Brain pericyte (primary cell): ENCODE results near the gene MAPKAPK5.
A peak's percentile ranks its signal among the peaks of the same experiment; 100 is the strongest.
"Not testable (repeated sequence)": the region's sequence is repeated elsewhere in the genome, so short reads cannot be mapped to it uniquely, and the experiment has no call there.

Experiments used
- DNase-seq: peaks from one replicate; pipeline ENCODE4 v3.0.0-alpha.2; 2012; ENCODE audit warnings: low read depth, low spot score

MAPKAPK5 gene

DNA sequence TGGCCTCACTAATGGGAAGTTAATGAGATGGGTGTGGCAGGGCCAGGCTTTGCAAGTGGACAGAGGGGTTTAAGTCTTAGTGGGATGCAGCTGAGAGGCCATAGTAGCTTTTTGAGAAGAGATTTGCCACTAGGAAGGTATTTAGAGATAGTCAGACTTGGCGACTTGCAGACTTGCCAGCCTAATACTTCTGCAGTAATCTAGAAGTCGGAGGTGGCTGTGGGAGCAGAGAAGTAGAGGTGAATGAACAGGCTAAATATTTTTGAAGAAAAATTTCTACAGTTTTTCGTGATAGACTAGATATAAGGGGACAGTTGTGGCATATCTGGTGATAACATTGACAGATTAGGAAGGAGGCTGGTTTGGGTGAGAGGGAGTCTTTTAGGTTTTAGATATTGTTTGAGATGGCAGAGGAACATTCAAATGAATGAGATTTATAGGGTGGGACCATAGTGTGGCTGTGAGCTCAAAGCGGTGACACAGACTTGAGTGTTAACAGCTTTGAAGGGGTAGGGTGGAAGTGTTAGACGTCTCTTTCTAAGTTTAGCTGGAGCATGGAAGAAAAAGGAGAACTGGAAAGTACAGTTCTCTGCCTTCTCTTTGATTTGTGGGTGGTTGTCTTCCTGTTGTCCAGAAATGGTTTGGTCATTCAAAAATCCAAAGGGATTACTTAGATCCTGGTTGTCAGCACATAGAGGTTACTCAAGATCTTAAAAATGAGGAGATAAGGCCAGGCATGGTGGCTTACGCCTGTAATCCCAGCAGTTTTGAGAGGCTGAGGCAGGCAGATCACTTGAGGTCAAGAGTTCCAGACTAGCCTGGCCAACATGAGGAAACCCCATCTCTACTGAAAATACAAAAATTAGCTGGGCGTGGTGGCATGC, 44.9 kb downstream of the MAPKAPK5 start:
- no peak for DNase-seq

DNA sequence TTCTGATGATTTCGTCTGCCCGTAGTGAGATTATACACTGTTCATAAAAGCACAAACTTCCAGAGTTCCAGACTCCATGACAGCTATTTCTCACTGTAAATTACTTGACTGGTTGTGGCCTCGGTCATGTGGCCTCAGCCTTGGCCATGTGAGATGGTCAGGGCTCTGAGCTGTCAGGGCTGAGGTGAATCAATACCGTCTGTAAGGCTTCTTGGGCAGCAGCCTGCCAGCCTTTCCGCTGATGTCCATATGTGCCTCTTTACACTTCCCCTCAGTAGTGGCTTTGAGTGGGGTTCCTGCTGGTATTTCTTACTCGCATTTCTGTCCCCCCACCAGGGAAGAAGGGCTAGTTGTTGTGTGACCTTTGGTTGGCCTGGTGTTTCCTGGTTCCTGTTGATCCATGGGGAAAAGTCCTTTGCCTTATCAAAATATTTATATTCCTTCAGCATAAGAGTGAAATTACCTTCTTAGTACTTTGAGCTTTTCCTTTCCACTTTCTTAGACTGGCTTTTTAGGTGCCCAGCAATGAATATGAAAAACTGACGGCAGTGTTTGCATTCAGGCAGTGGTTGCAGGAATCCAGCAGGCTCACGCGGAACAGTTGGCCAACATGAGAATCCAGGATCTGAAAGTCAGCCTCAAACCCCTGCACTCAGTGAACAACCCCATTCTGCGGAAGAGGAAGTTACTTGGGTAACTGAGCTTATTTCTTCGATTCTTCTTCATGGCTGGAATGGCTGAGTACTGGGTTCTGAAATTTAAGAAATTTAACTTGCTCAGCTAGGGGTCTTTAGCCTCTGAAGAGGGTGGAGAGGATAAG, 46.1 kb downstream of the MAPKAPK5 start:
- no peak for DNase-seq

DNA sequence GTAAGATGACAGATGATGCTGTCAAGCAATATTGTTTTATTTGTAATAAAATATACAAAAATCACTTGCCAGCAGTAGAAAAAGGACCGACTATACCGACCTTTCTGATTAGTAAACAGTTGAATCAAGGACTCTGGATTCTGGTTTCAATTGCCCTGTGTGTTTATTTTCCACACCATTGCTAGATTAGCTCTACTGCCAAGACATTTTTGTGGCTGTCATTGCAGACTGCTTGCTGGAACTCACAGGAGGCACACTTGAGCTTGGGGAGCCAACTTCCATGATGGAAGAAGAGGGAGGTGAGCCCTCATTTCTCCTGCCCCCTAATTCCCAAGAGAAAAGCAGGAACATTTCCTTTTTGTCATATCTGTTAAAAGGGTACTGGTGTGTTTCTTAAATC, 51.3 kb downstream of the MAPKAPK5 start:
- no peak for DNase-seq

DNA sequence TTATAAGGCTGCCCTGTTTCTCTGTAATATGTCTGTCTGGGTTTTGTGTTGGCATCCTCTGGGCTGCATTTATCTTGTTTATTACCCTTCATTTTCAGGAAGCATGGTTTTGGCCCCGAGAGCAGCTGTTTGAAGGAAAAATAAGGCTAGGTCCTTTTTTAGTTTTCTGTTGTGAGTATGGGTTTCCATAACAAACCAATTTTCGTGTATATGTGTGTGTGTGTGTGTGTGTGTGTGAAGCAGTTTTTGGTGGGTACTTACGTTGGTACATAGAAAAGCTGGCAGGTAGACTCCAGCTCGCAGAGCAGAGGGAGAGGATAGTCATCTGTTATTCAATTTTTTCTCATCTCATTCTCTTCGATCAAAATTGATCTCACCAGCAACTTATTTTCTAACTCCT, 52.5 kb downstream of the MAPKAPK5 start:
- DNase-seq = no peak

DNA sequence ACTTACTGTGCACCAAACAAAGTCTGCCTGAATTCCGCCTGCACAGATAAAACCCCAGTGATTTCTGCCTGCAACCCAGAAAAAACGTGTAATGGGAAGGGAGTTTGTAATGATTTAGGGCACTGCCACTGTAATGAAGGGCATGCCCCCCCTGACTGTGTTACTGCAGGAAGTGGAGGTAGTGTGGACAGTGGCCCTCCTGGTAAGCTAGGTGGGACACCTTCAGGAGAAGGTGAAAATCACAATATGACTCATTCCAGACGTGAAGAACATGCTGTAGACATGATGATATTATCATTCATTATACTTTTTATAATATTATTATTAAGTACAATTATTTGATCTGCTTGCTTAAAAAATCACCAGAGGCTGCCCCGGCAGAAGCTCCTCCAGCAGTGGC, 59.2 kb downstream of the MAPKAPK5 start:
- no peak for DNase-seq

DNA sequence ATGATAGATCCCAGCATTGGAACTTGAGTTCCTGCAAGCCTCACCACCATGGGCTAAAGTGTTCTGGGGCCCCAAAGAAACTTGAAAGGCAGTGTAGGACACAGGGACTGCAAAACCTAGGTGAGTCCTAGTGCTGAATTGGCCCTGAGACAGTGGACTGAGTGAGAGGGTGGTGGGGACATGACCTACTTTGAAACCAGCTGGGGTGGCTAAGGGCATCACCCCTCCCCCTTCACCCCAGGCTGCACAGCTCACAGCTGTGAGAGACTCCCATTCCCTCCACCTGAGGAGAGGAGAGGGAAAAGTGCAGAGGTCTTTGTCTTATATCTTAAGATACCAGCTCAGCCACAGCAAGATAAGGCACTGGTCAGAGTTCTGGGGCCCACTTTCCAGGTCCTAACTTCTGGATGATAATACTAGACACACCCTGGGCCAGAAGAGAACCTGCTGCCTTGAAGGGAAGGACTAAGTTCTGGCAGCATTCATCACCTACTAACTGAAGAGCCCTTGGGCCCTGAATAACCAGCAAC, 62.5 kb downstream of the MAPKAPK5 start:
- no peak for DNase-seq

DNA sequence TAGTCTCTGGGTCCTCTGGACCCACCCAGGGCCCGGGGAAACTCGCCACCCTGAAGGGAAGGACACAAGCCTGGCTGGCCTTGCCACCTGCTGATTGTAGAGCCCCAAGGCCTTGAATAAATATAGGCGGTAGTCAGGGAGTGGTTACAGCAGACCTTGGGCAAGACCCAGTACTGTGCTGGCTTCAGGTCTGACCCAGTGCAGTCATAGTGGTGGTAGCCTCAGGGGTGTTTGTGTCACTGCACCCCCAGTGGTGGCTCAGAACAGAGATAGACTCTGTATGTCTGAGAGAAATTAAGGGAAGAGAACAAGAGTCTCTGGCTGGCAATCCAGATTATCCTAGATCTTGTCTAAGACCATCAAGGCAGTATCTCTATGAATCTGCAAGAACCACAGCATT, 63.5 kb downstream of the MAPKAPK5 start:
- DNase-seq = no peak

DNA sequence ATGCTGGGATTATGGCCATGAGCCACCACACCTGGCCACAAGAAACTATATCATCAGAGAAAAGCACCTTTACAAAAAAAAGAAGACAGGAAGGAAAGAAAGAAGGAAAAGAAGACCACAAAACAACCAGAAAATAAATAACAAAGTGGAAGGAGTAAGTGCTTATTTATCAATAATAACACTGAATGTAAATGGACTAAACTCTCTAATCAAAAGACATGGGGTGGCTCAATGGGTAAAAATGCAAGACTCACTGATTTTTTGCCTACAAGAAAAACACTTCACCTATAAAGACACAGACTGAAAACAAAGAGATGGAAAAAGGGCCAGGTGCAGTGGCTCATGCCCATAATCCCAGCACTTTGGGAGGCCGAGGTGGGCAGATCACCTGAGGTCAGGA, 65.7 kb downstream of the MAPKAPK5 start:
- DNase-seq = no peak

DNA sequence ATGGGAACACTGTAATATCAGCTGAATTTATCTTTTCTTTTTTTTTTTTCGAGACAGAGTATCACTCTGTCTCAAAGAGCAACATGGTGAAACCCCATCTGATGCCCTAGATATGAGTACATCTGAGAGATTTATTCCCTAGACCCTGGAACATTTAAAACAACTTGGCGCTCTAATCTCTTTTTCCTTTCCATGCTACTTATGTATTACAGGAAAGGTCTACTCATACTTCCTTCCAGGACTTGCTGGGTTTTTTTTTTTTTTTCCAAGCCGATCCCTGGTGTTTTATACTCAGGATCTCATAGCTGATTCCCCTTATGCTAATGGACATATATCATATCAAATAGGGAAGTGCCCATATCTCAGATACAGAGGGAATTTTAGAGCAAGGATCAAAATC, 83.1 kb downstream of the MAPKAPK5 start:
- DNase-seq = no peak

DNA sequence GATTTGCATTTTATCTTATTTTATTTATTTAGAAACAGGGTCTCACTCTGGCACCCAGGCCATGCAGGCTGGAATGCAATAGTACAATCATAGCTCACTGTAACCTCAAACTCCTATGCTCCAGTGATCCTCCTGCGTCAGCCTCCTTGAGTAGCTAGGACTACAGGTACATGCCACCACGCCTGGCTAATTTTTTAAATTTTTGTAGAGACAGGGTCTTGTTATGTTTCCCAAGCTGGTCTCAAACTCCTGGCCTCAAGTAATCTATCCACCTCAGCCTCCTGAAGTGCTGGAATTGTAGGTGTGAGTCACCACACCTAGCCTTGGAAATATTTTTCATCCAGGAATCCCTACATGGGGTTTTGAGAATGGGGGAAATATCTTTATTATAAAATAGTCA, 84.6 kb downstream of the MAPKAPK5 start:
- no peak for DNase-seq

DNA sequence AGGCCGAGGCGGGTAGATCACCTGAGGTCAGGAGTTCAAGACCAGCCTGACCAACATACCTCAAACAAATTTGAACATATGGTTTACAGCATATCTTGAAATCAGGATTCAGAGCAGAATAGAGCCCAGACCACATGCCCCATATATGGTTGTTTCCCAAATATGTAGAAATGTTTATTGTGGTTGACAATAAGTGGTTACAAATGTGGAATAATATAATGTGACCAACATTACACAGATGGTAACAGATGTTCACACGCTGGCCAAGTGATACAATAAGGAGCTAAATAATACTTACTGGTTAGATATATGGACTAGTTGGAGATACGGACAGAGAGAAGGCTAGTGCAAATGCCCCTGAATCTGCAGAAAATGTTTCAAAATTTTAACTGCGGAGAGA, 85.3 kb downstream of the MAPKAPK5 start:
- DNase-seq = no peak

DNA sequence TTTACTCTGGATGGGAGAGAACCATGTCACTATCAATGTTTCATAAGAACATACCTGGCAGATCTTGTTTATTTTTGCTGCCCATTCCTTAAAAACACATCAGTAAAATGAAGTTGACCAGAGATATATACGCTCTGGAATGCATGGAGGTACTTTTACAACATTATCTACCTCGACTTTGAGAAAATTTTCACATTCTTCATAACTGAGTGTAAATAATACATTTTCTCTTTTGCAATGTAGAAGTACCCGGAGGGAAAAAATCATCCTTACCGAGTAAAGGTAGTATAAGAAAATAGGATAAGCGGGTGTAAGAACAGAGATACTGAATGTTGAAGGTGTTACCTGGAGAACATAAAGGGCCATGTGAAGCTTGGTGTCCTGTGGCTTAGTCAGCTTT, 90.2 kb downstream of the MAPKAPK5 start:
- DNase-seq = no peak

DNA sequence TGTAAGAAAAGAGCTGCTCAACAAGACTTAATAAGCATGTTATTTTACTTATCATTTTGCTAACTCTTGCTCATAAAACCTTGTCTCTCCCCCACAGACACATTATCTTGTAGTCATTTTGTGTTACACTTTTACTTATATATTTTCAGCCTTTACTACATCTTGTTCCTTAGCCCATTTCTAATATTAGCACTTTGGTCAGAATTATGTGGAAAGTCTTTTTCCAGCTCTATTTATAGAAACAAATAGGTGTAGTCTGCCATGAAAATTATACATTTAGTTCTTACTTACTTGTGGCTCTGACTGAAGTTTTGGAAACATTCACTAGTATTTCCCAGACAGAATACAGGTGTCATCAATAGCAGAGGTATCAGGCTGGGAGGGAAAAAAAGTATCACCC, 94.8 kb downstream of the MAPKAPK5 start:
- no peak for DNase-seq

DNA sequence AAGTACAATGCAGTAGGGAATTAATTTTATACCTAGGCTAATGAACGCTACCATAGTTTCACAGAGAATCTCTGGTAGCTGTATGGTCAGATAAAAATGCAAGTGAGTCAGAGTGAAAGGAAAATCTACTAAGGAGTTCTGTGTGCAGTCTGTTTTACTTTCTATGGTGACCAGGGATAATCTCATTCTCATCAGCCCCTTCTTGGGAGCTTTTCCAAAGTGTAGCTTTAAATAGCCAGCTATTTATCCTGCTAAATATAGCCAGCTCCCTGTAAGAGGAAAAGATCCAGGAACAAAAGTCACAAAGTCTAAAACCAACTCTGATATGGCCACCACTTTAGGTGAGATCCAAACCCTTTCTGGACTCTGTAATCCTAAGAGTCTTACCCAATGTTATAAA, 95.4 kb downstream of the MAPKAPK5 start:
- DNase-seq = no peak

DNA sequence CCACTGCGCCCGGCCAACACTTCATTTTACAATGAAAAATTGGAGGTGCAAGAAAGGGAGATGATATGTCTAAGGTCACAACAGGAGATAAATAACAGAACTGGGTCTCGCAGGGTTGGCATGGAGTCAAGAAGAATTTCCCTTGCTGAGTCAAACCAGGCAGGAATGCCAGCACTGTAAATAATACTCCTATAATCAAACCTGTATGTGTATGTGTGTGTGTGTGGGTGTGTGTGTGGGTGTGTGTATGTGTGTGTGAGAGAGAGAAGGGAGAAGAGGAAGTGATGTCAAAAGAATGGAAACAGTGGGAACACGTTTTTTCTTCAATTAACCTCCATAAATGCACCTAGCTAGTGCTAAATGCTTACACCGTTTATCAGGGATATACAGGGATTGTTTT, 100.5 kb downstream of the MAPKAPK5 start:
- DNase-seq = peak; percentile 21

DNA sequence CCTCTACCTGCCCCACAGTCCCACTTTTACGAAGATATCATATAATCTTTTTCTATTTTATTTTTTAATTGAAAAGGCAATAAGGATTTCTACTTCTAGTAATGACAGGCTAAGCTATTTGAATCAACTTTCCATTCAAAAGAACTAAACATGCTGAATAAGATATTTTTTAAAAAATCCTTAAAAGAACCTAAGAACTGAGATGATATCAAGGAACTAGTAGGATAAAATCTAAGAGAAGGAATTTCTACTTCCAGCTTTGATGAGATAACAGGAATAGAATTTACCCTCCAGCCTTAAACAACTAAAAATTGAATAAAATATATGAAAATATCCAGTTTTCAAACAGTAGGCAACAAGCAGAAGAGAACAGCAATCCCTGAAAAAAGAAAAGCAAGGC, 101.9 kb downstream of the MAPKAPK5 start:
- no peak for DNase-seq

DNA sequence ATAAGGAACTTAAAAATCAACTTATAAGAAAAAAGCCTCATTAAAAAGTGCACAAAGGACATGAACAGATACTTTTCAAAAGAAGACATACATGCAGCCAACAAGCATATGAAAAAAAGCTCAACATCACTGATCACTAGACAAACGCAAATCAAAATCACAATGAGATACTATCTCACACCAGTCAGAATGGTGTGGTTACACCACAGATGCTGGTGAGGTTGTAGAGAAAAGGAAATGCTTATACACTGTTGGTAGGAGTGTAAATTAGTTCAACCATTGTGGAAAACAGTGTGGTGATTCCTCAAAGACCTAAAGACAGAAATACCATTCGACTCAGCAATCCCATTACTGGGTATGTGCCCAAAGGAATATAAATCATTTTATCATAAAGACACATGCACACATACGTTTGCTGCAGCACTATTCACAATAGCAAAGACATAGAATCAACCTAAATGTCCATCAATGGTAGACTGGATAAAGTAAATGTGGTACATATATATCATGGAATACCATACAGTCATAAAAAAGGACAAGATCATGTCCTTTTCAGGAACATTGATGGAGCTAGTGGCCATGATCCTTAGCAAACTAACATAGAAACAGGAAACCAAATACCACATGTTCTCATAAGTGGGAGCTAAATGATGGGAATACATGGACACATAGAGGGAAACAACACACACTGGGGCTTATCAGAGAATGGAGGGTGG, 109.1 kb downstream of the MAPKAPK5 start:
- not testable (repeated sequence) for DNase-seq
